ENCODE measurements around the gene PRKCQ.

GRCh38 chr10:6558272-6558671, 21.8 kb downstream of the PRKCQ start:
- TF ChIP-seq EZH2 (IDR thresholded peaks at IDR 0.05; ENCODE audit: low read length) = no peak
- TF ChIP-seq CTCF (optimal IDR thresholded peaks at IDR 0.05 in 1 of 3, IDR thresholded peaks at IDR 0.05 in 1 of 3, conservative IDR thresholded peaks at IDR 0.05 in 1 of 3; ENCODE audit: extremely low read depth in 1 of 3, insufficient read depth in 2 of 3, low read length in 3 of 3) = no peak

Measured in keratinocyte (primary cell).